K562 (cell line): ENCODE measurements around the gene DLX4. TPM values are rescaled to one million over a fixed set of nuclear protein-coding genes. Genes with fewer than 3 reads are reported as not detected.

Source experiments
- ATAC-seq: fragments of 200-7000 bp; cut with Tn5 transposase; 3 replicates; pipeline ENCODE4 v1.9.1; 2020; ENCODE audit warnings: moderate library complexity
- BruUV-seq: library from RNA; stranded (reverse); fragments of 400-500 nt; replicated peaks from 2 replicates; lab custom pipeline; 2021; lab: Mats Ljungman, UMichigan
- CTCF ChIA-PET: fragments of 300-600 bp; formaldehyde crosslinking; extraction: SDS; loops from one replicate; lab custom pipeline; 2021; ENCODE audit warnings: low intra/inter-chr PET ratio; lab: Yijun Ruan, JAX
- POLR2A ChIA-PET: fragments of 300-600, 350-650 bp; sonication (Branson Sonifier 250); formaldehyde crosslinking; extraction: SDS; loops from one replicate; lab custom pipeline; 2021; ENCODE audit warnings: antibody characterized with exemption, inconsistent platforms; lab: Yijun Ruan, JAX
- DNase-seq, 4 experiments: peaks; one replicate each; pipeline versions ENCODE4 v3.0.0 to v3.0.0-alpha.2; 2011 to 2018; ENCODE audit warnings: low spot score in 3 of 4, mixed read lengths in 3 of 4; ENCODE audit errors: extremely low read depth in 1 of 4
- FAIRE-seq: peaks from 2 replicates; lab custom pipeline; 2011; peaks lifted over from hg19 to GRCh38; lab: Jason Lieb, UNC
- H2AFZ ChIP-seq: 2 replicates; pipeline ENCODE4 v1.6.0; 2011; ENCODE audit warnings: low read depth, low read length, control low read depth, inconsistent platforms
- H3K27ac ChIP-seq: fragments of 200-600 bp; 3 replicates; pipeline ENCODE4 v1.8.0; 2011; ENCODE audit warnings: low read depth, mild to moderate bottlenecking, control low read depth, inconsistent platforms, low read length, moderate library complexity, mixed read lengths; ENCODE audit errors: extremely low read depth
- H3K27me3 ChIP-seq, 2 experiments: fragments of 300-600 bp in 1 of 2; 2 replicates in 1 of 2; 3 replicates in 1 of 2; pipeline versions ENCODE4 v1.6.0 to v1.8.0; 2011; ENCODE audit warnings: inconsistent platforms in 2 of 2, low read length in 2 of 2, mild to moderate bottlenecking in 1 of 2, mixed read lengths in 1 of 2, moderate library complexity in 1 of 2; ENCODE audit not compliant: control insufficient read depth in 2 of 2, insufficient read depth in 2 of 2
- H3K36me3 ChIP-seq: fragments of 300-600 bp; 3 replicates; pipeline ENCODE4 v1.8.0; 2011; ENCODE audit warnings: mild to moderate bottlenecking, low read length, inconsistent platforms; ENCODE audit not compliant: control insufficient read depth, insufficient read depth
- H3K4me1 ChIP-seq, 2 experiments: fragments of 200-600 bp in 1 of 2; replicated peaks in 1 of 2; 2 replicates in 1 of 2; 3 replicates in 1 of 2; pipeline versions ENCODE4 v1.5.1 to v1.8.0; 2011; ENCODE audit warnings: inconsistent platforms in 2 of 2, low read length in 2 of 2, mild to moderate bottlenecking in 1 of 2, mixed read lengths in 1 of 2, moderate library complexity in 1 of 2; ENCODE audit not compliant: control insufficient read depth in 2 of 2, insufficient read depth in 2 of 2
- H3K4me2 ChIP-seq: 2 replicates; pipeline ENCODE4 v1.6.1; 2011; ENCODE audit warnings: low read length, control low read depth, inconsistent platforms, mixed read lengths; ENCODE audit not compliant: insufficient read depth
- H3K4me3 ChIP-seq: fragments of 200-600 bp; sonication (generic), shearing (Covaris generic); 2 replicates; pipeline ENCODE4 v1.5.1; 2016; ENCODE audit warnings: control low read depth, inconsistent platforms
- H3K79me2 ChIP-seq: fragments of 200-600 bp; 3 replicates; pipeline ENCODE4 v1.8.0; 2011; ENCODE audit warnings: low read length, inconsistent platforms; ENCODE audit not compliant: control insufficient read depth, insufficient read depth
- H3K9ac ChIP-seq, 2 experiments: 2 replicates each; pipeline versions ENCODE4 v1.6.0 to v1.6.1; 2011; ENCODE audit warnings: low read depth in 2 of 2, low read length in 2 of 2, control low read depth in 1 of 2, inconsistent platforms in 1 of 2, mild to moderate bottlenecking in 1 of 2, mixed read lengths in 1 of 2; ENCODE audit not compliant: insufficient read depth in 1 of 2
- H3K9me1 ChIP-seq: one replicate; pipeline ENCODE4 v1.6.0; 2011; ENCODE audit warnings: inconsistent platforms, mild to moderate bottlenecking, low read length, moderate library complexity; ENCODE audit not compliant: control insufficient read depth, insufficient read depth
- H3K9me3 ChIP-seq: replicated peaks from 2 replicates; pipeline ENCODE4 v1.5.1; 2011; ENCODE audit warnings: low read depth, low read length, inconsistent platforms; ENCODE audit not compliant: control insufficient read depth, insufficient read depth
- H4K20me1 ChIP-seq: replicated peaks from 2 replicates; pipeline ENCODE4 v1.6.1; 2011; ENCODE audit warnings: low read length, inconsistent platforms, mixed read lengths; ENCODE audit not compliant: control insufficient read depth, insufficient read depth
- ADNP ChIP-seq: fragments of 200-800 bp; sonication (Bioruptor generic); IDR thresholded peaks from 2 replicates; pipeline ENCODE4 v1.6.1; 2016; ENCODE audit warnings: missing genetic modification characterization, missing compliant biosample characterization
- CBX3 ChIP-seq, 2 experiments: IDR thresholded peaks; 1 replicate in 1 of 2; 2 replicates in 1 of 2; pipeline ENCODE4 v1.6.1; 2012; ENCODE audit warnings: inconsistent platforms in 2 of 2, low read length in 2 of 2, borderline replicate concordance in 1 of 2, control low read depth in 1 of 2
- CBX8 ChIP-seq: fragments of 200-600 bp; sonication (generic); IDR thresholded peaks from 2 replicates; pipeline ENCODE4 v1.6.1; 2012; ENCODE audit warnings: borderline replicate concordance, mixed run types, low read depth, mild to moderate bottlenecking, moderate library complexity, mixed read lengths, low read length, control low read depth, inconsistent platforms; ENCODE audit not compliant: poor library complexity, severe bottlenecking; ENCODE audit errors: extremely low read depth
- CREB1 ChIP-seq, 2 experiments: sonication (generic) in 1 of 2; formaldehyde crosslinking in 1 of 2; IDR thresholded peaks; 2 replicates each; pipeline versions ENCODE4 v1.6.1 to v1.8.0; 2012 to 2022; ENCODE audit warnings: inconsistent platforms in 1 of 2, mild to moderate bottlenecking in 1 of 2, missing genetic modification reagents in 1 of 2, moderate library complexity in 1 of 2
- EP400 ChIP-seq: fragments of 450-650 bp; IDR thresholded peaks from 2 replicates; pipeline ENCODE4 v1.6.1; 2017; ENCODE audit warnings: antibody characterized with exemption, mild to moderate bottlenecking, moderate library complexity
- GTF2B ChIP-seq: IDR thresholded peaks from 2 replicates; pipeline ENCODE4 v1.6.1; 2011; ENCODE audit not compliant: insufficient read length; ENCODE audit errors: extremely low read depth
- HNRNPH1 ChIP-seq: fragments of 200-400 bp; formaldehyde crosslinking; optimal IDR thresholded peaks from 2 replicates; pipeline ENCODE3; 2017; ENCODE audit warnings: low read depth, mild to moderate bottlenecking, low read length, moderate library complexity
- HOXB6 ChIP-seq: fragments of 250-450 bp; sonication (Bioruptor Pico); IDR thresholded peaks from 2 replicates; pipeline ENCODE4 v1.5.1; 2022; ENCODE audit warnings: mild to moderate bottlenecking, borderline replicate concordance
- LEF1 ChIP-seq: fragments of 450-650 bp; IDR thresholded peaks from 2 replicates; pipeline ENCODE4 v1.6.1; 2016; ENCODE audit warnings: mild to moderate bottlenecking
- NELFE ChIP-seq: IDR thresholded peaks from 2 replicates; pipeline ENCODE4 v1.6.1; 2011; ENCODE audit warnings: mild to moderate bottlenecking; ENCODE audit not compliant: insufficient read depth, insufficient read length
- NR2F6 ChIP-seq: fragments of 450-650 bp; formaldehyde crosslinking; IDR thresholded peaks from 2 replicates; pipeline ENCODE4 v1.4.0; 2020; ENCODE audit warnings: mild to moderate bottlenecking
- RBBP5 ChIP-seq: fragments of 200-600 bp; sonication (generic); IDR thresholded peaks from 2 replicates; pipeline ENCODE4 v1.6.1; 2012; ENCODE audit warnings: borderline replicate concordance, mild to moderate bottlenecking, low read length, control low read depth, inconsistent platforms; ENCODE audit not compliant: insufficient read depth, poor library complexity, severe bottlenecking
- ZKSCAN3 ChIP-seq: fragments of 250-450 bp; sonication (Bioruptor Pico); IDR thresholded peaks from 2 replicates; pipeline ENCODE4 v1.4.0; 2020
- WGBS: fragments of 100-300 bp; shearing (Covaris generic); methylation state at CpG from one replicate; pipeline ENCODE4 v1.1.6; 2016; ENCODE audit warnings: low coverage, mixed read lengths; ENCODE audit not compliant: insufficient coverage; ENCODE audit errors: missing lambda C conversion rate; 5-methylcytosine and 5-hydroxymethylcytosine counted together
- in situ Hi-C: fragments of 300-500 bp; cut with MboI; formaldehyde crosslinking; loops from 4 replicates; pipeline ENCODE4 v1.15.0; 2018; ENCODE audit warnings: inconsistent platforms, mixed read lengths
- intact Hi-C: fragments of 100-400 bp; cut with micrococcal nuclease; formaldehyde crosslinking; loops from 2 replicates; pipeline ENCODE4 v1.14.2; 2022
- polyA plus RNA-seq, 8 experiments: library from polyadenylated mRNA; depleted of rRNA in 4 of 8; stranded (reverse) in 5 of 8; unstranded in 3 of 8; fragments of >200 nt; fragmentation: Nextera tagmentation in 2 of 8; fragmentation: Illumina TruSeq in 1 of 8; extraction: Ambion mirVana in 2 of 8; extraction: Trizol in 1 of 8; gene quantifications; 2 replicates each; pipeline versions ENCODE4 v1.2.1 to v1.2.3, GENCODE V29; 2011 to 2014; ENCODE audit warnings: inconsistent platforms in 1 of 8, missing spikeins in 1 of 8
- total RNA-seq, 7 experiments: library from RNA; depleted of rRNA in 6 of 7; stranded (reverse); fragments of >200 nt in 6 of 7; fragmentation: Illumina TruSeq in 2 of 7; extraction: Trizol in 2 of 7; gene quantifications; 2 replicates each; pipeline versions ENCODE4 v1.2.1 to v1.2.3, GENCODE V29; 2011 to 2021; ENCODE audit warnings: low replicate concordance in 1 of 7
- TF ChIP-seq, protein P1 (sequence below): fragments of 450-650 bp; formaldehyde crosslinking; IDR thresholded peaks from 2 replicates; pipeline ENCODE4 v1.4.0; 2022; ENCODE audit warnings: missing genetic modification characterization

DLX4 gene
- total and polyA plus RNA-seq, 9 of the 15 experiments (the other 6 are each of a cell fraction or from before 2014, with no cell fraction given) = 0.15 to 2.2 (median 0.58) TPM

DNA sequence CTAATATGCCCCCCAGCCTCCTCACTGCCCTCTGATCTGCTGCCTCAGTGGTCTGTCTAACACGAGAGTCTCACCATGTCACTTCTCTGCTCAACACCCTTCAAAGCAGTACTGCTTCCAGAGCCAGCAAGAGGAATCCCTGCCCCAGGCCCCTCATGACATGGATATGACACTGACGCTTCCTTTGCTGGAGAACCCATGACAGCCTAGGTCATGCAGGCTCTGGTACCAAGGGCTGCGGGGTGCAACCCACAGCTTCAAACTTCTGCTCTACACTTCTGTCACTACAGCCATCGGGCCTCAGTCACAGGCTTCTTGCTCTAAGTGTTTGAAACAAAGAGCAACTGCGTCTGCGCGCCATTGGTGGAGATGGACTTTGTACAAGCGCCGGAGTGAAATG lies 32.6 kb upstream of the DLX4 start:
- no peaks in the 10 kb centered on the region for H3K36me3 ChIP-seq
- H2AFZ ChIP-seq = no peak overlapping the region
- H3K79me2 ChIP-seq = no peaks in the 10 kb centered on the region
- no peak overlapping the region for H3K4me2 ChIP-seq
- peaks cover 20 to 69% of the 10 kb centered on the region in 2 experiments for H3K27me3 ChIP-seq
- DNase-seq (no peak), ATAC-seq (no peak), FAIRE-seq (no peak)
- TF ChIP-seq CREB1 (IDR thresholded peaks at IDR 0.05) = no peak
- TF ChIP-seq CREB1 (CRISPR knock-in tag; IDR thresholded peaks at IDR 0.05) = no peak
- TF ChIP-seq NR2F6 (CRISPR knock-in tag) = no peak
- no peak for TF ChIP-seq GTF2B
- TF ChIP-seq ADNP (tag) = no peak
- no peak for TF ChIP-seq CBX8
- no peak for TF ChIP-seq CBX3 (IDR thresholded peaks at IDR 0.05; ENCODE audit: borderline replicate concordance in 1 of 2, low read length in 2 of 2)
- TF ChIP-seq HOXB6 (CRISPR knock-in tag) = no peak
- TF ChIP-seq ZKSCAN3 (CRISPR knock-in tag) = no peak
- TF ChIP-seq EP400 = no peak
- TF ChIP-seq, protein P1, sequence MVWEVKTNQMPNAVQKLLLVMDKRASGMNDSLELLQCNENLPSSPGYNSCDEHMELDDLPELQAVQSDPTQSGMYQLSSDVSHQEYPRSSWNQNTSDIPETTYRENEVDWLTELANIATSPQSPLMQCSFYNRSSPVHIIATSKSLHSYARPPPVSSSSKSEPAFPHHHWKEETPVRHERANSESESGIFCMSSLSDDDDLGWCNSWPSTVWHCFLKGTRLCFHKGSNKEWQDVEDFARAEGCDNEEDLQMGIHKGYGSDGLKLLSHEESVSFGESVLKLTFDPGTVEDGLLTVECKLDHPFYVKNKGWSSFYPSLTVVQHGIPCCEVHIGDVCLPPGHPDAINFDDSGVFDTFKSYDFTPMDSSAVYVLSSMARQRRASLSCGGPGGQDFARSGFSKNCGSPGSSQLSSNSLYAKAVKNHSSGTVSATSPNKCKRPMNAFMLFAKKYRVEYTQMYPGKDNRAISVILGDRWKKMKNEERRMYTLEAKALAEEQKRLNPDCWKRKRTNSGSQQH (CRISPR knock-in tag) = no peak
- no peak for TF ChIP-seq LEF1
- TF ChIP-seq RBBP5 = no peak
- no peak for TF ChIP-seq HNRNPH1
- no peak for TF ChIP-seq NELFE
- intact Hi-C loops = no loop called here
- no TSS peak for BruUV-seq
- WGBS = 22% methylated on average over 9 of the region's 9 CpGs
- H3K4me1 ChIP-seq = peaks cover 0 to 3% of the 10 kb centered on the region in 2 experiments; a peak in 1 of 5 replicates
- in situ Hi-C loops = no loop called here
- CTCF ChIA-PET = no interaction called here
- POLR2A ChIA-PET = no interaction called here
- no peaks in the 10 kb centered on the region for H3K9me3 ChIP-seq
- H3K9ac ChIP-seq = no peak overlapping the region
- H3K9me1 ChIP-seq = no peaks in the 10 kb centered on the region
- no peaks in the 10 kb centered on the region for H4K20me1 ChIP-seq
- H3K27ac ChIP-seq = no peak overlapping the region
- H3K4me3 ChIP-seq = no peak overlapping the region
